Astrocyte (in vitro differentiated cells and primary cell): ENCODE results near the gene TENT5A. TPM values are rescaled to one million over a fixed set of nuclear protein-coding genes. Genes with fewer than 3 reads are reported as not detected.
A peak's percentile ranks its signal among the peaks of the same experiment; 100 is the strongest.

ENCODE experiments used
- DNase-seq: peaks from one replicate; pipeline ENCODE4 v3.0.0-alpha.2; 2010; ENCODE audit warnings: low read depth
- FAIRE-seq: peaks from 2 replicates; lab custom pipeline; 2011; peaks lifted over from hg19 to GRCh38; lab: Jason Lieb, UNC
- H2AFZ ChIP-seq: 2 replicates; pipeline ENCODE4 v1.6.0; 2012; ENCODE audit warnings: low read depth, low read length, inconsistent platforms
- H3K27ac ChIP-seq: 2 replicates; pipeline ENCODE4 v1.5.1; 2011; ENCODE audit warnings: low read depth, low read length, inconsistent platforms
- H3K27me3 ChIP-seq: 2 replicates; pipeline ENCODE4 v1.6.0; 2011; ENCODE audit warnings: low read length, inconsistent platforms; ENCODE audit not compliant: insufficient read depth
- H3K36me3 ChIP-seq: 2 replicates; pipeline ENCODE4 v1.5.1; 2011; ENCODE audit warnings: low read length, inconsistent platforms; ENCODE audit not compliant: insufficient read depth
- H3K4me1 ChIP-seq: 2 replicates; pipeline ENCODE4 v1.5.1; 2011; ENCODE audit warnings: low read length, inconsistent platforms; ENCODE audit not compliant: insufficient read depth
- H3K4me2 ChIP-seq: 2 replicates; pipeline ENCODE4 v1.6.0; 2012; ENCODE audit warnings: low read length, inconsistent platforms
- H3K4me3 ChIP-seq: 2 replicates; pipeline ENCODE4 v1.5.1; 2011; ENCODE audit warnings: low read depth, mild to moderate bottlenecking, low read length, inconsistent platforms; ENCODE audit not compliant: insufficient read depth
- H3K79me2 ChIP-seq: 2 replicates; pipeline ENCODE4 v1.6.0; 2012; ENCODE audit warnings: mild to moderate bottlenecking, low read length, inconsistent platforms; ENCODE audit not compliant: insufficient read depth
- H3K9ac ChIP-seq: 2 replicates; pipeline ENCODE4 v1.6.0; 2012; ENCODE audit warnings: mild to moderate bottlenecking, low read length, inconsistent platforms
- H3K9me3 ChIP-seq: 2 replicates; pipeline ENCODE4 v1.5.1; 2012; ENCODE audit warnings: low read depth, mild to moderate bottlenecking, low read length, inconsistent platforms; ENCODE audit not compliant: insufficient read depth
- H4K20me1 ChIP-seq: 2 replicates; pipeline ENCODE4 v1.6.0; 2012; ENCODE audit warnings: low read length, inconsistent platforms; ENCODE audit not compliant: insufficient read depth
- H3K27ac Mint-ChIP-seq: one replicate; pipeline ENCODE4 v1.8.0; 2021; ENCODE audit warnings: mild to moderate bottlenecking, mixed read lengths; ENCODE audit not compliant: unreplicated experiment
- H3K27me3 Mint-ChIP-seq: one replicate; pipeline ENCODE4 v1.8.0; 2021; ENCODE audit warnings: low read depth, mixed read lengths; ENCODE audit not compliant: unreplicated experiment
- H3K36me3 Mint-ChIP-seq: one replicate; pipeline ENCODE4 v1.8.0; 2021; ENCODE audit warnings: low read depth, mixed read lengths; ENCODE audit not compliant: unreplicated experiment
- H3K4me1 Mint-ChIP-seq: one replicate; pipeline ENCODE4 v1.8.0; 2021; ENCODE audit warnings: low read depth, mixed read lengths; ENCODE audit not compliant: unreplicated experiment
- H3K4me3 Mint-ChIP-seq: one replicate; pipeline ENCODE4 v1.8.0; 2021; ENCODE audit warnings: mild to moderate bottlenecking, moderate library complexity, mixed read lengths; ENCODE audit not compliant: unreplicated experiment
- H3K9me3 Mint-ChIP-seq: one replicate; pipeline ENCODE4 v1.8.0; 2021; ENCODE audit warnings: mild to moderate bottlenecking, mixed read lengths; ENCODE audit not compliant: unreplicated experiment
- CTCF ChIP-seq: IDR thresholded peaks from 2 replicates; pipeline ENCODE4 v1.5.1; 2011; ENCODE audit warnings: low read depth, mild to moderate bottlenecking, inconsistent platforms, low read length, moderate library complexity; ENCODE audit not compliant: insufficient read depth
- EZH2 ChIP-seq: IDR thresholded peaks from 2 replicates; pipeline ENCODE4 v1.6.1; 2012; ENCODE audit warnings: mild to moderate bottlenecking, low read length, inconsistent platforms; ENCODE audit not compliant: insufficient read depth
- total RNA-seq: library from RNA; stranded (reverse); gene quantifications from 2 replicates; pipeline ENCODE4 v1.2.1, GENCODE V29; 2021

TENT5A gene
- total RNA-seq, 1 donor from 2014 or later = 17.8 TPM

- Histone ChIP-seq H3K4me2 (no peak overlapping the region), H2AFZ (no peak overlapping the region), H3K4me3 (no peak overlapping the region), H4K20me1 (no peaks in the 10 kb centered on the region), H3K79me2 (no peaks in the 10 kb centered on the region), H3K27me3 (no peaks in the 10 kb centered on the region), H3K36me3 (no peaks in the 10 kb centered on the region), H3K9me3 (no peaks in the 10 kb centered on the region), H3K27ac (no peak overlapping the region), H3K4me1 (no peaks in the 10 kb centered on the region), H3K9ac (no peak overlapping the region)
- H3K4me1 Mint-ChIP-seq = peaks cover 11% of the 10 kb centered on the region
- peaks cover 6% of the 10 kb centered on the region for H3K9me3 Mint-ChIP-seq
- TF ChIP-seq CTCF = no peak
- no peak for TF ChIP-seq EZH2
- FAIRE-seq (no peak), DNase-seq (no peak)
- H3K36me3 Mint-ChIP-seq = peaks cover 4% of the 10 kb centered on the region
- H3K27ac Mint-ChIP-seq = no peak overlapping the region
- H3K27me3 Mint-ChIP-seq = no peaks in the 10 kb centered on the region
- no peak overlapping the region for H3K4me3 Mint-ChIP-seq
Measured at GRCh38 chr6:81735756-81736380, 16.6 kb downstream of the TENT5A start.

DNA sequence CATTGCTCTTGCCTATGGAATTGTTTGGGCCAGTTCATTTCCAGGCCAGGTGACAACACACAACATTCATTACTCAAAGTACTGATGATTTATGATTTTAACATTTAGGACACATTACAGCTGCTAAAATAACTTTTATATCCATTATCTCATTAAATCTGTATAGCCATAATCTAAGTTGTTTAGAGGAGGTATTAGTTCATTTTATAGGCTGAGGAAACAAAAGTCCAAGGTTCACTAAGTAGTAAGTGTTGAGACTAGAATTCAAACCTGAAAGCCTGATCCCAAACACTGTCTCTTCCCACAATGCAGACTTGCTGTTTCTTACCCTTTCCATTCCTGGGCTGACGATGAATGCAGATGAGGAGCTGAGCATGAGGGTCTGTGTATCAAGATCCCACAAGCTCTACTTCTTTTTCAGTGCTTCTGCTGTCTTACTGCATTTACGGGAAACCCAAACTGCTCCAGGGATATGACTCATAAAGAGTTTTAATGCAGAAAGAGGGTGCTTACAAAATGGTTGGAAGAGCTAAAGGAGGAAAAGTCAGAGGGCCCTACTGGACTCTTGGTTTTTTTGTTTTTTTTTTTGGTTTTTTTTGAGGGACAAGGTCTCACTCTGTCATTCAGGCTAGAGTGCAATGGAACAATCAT lies 17.9 kb downstream of the TENT5A start:
- Histone ChIP-seq H2AFZ (no peak overlapping the region), H3K9me3 (no peaks in the 10 kb centered on the region), H3K36me3 (no peaks in the 10 kb centered on the region), H3K4me1 (no peaks in the 10 kb centered on the region), H3K27me3 (no peaks in the 10 kb centered on the region), H3K79me2 (no peaks in the 10 kb centered on the region), H3K27ac (no peak overlapping the region), H3K4me2 (no peak overlapping the region), H3K4me3 (no peak overlapping the region), H3K9ac (no peak overlapping the region), H4K20me1 (no peaks in the 10 kb centered on the region)
- Mint-ChIP-seq H3K27ac (no peak overlapping the region), H3K9me3 (peaks cover 6% of the 10 kb centered on the region), H3K4me3 (no peak overlapping the region), H3K4me1 (peaks cover 11% of the 10 kb centered on the region), H3K36me3 (peaks cover 4% of the 10 kb centered on the region), H3K27me3 (no peaks in the 10 kb centered on the region)
- no peak for TF ChIP-seq CTCF
- no peak for TF ChIP-seq EZH2
- FAIRE-seq = peak; percentile 37
- DNase-seq = no peak

DNA sequence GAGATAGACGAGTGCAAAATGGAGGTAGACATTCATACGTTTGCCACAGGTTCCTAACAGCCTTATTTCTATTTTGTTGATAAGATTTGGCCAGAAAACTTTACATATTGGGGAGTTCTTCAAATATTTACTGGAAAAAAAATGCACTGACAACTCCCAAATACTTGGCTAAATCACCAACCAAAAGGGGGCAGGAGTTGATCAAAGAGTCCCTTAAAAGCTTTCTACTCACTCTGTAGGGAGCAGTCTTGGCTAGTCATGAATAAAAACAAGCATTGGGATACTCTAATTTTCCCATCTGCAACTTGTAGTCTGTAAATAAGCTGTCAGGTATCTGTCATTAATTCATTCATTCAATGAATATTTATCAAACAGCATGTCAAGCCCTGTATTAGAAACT lies 18.4 kb downstream of the TENT5A start:
- Histone ChIP-seq H3K36me3 (no peaks in the 10 kb centered on the region), H4K20me1 (no peaks in the 10 kb centered on the region), H2AFZ (no peak overlapping the region), H3K27me3 (no peaks in the 10 kb centered on the region), H3K4me2 (no peak overlapping the region), H3K4me1 (no peaks in the 10 kb centered on the region), H3K27ac (no peak overlapping the region), H3K9ac (no peak overlapping the region), H3K9me3 (no peaks in the 10 kb centered on the region), H3K4me3 (no peak overlapping the region), H3K79me2 (no peaks in the 10 kb centered on the region)
- TF ChIP-seq EZH2 (no peak), CTCF (no peak)
- H3K9me3 Mint-ChIP-seq = peaks cover 6% of the 10 kb centered on the region
- DNase-seq = no peak
- no peak for FAIRE-seq
- H3K27ac Mint-ChIP-seq = no peak overlapping the region
- H3K36me3 Mint-ChIP-seq = peaks cover 4% of the 10 kb centered on the region
- no peak overlapping the region for H3K4me3 Mint-ChIP-seq
- no peaks in the 10 kb centered on the region for H3K27me3 Mint-ChIP-seq
- peaks cover 11% of the 10 kb centered on the region for H3K4me1 Mint-ChIP-seq
